Stromal cell of bone marrow (primary cell): Measurements from ENCODE around the gene FGF11.

ENCODE experiments used
- DNase-seq: peaks from one replicate; pipeline ENCODE4 v3.0.0-alpha.2; 2012; ENCODE audit warnings: low read depth

The FGF11 gene

DNA sequence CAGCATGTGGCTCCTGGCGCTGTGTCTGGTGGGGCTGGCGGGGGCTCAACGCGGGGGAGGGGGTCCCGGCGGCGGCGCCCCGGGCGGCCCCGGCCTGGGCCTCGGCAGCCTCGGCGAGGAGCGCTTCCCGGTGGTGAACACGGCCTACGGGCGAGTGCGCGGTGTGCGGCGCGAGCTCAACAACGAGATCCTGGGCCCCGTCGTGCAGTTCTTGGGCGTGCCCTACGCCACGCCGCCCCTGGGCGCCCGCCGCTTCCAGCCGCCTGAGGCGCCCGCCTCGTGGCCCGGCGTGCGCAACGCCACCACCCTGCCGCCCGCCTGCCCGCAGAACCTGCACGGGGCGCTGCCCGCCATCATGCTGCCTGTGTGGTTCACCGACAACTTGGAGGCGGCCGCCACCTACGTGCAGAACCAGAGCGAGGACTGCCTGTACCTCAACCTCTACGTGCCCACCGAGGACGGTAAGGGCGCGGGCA, 31.0 kb upstream of the FGF11 start:
- DNase-seq = no peak

DNA sequence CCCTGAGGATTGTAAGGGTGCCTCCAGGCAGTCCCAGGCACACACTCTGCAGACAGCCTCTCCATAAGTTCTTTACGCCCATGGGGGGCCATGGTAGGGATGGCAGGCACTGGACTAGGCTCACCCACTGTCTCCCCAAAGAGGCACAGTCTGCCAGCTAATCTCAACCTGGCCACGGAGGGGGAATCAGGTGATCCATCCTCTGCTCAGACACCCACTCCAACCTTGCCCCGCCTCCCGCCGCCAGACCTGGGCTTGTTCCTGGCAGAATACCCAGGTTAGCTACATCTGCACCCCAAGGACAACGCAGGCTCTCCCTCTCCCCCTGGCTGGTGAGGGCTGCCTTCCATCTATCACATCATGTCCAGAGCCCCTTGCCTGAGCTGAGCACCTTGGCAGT, 30.4 kb upstream of the FGF11 start:
- no peak for DNase-seq

DNA sequence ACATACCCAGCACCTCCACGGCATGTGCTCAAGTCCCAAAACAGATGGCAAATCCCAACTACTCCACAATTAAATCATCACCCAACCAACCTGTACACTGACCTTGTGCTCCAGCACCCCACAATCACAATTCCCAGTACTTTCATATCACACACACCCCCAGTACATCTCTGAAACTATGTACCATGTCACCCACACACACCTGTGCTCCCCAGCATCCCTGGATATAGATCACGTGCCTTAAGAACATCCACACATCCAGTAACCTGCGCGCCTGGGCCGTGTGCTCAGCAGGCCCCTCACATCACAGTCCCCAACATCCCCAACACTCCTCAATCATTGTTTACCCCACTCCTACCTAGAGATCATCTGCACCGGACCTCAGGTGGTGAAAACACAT, 29.6 kb upstream of the FGF11 start:
- no peak for DNase-seq

DNA sequence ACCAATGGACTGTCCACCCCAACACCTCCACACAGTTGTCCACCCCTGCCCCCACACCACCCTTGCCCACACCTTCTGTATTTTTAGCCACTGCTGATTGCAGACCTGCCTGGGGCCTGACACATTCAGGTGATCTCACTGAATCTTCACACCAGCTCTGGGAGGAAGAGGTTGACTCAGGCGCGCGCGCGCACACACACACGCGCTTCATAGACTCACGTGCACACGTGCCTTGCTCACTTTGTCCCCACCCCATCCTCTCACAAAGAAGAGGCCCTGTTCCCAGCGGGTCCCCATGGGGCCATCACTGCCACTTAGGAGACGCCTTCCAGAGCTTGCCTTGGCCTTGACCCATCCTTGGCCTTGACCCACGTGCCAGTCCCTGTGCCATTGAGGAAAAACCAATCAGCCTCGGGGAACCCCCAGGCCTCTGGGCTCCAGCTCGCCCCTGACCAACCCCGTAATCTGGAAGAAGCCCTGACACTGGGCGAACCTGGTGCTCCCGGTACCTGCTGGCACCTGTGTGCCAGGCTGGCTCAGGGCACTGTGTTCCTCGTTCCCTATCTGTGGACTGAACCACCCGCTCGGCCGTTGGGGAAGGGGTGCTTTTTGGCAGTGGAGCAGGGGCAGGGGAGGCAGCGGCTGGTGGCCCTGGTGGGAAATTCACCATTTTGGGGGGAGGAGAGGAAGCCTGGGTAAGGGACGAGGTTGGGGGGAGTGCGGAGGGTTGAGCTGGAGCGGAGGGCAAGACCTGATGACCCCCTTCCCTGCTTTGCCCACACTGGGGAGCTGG, 28.5 kb upstream of the FGF11 start:
- no peak for DNase-seq

DNA sequence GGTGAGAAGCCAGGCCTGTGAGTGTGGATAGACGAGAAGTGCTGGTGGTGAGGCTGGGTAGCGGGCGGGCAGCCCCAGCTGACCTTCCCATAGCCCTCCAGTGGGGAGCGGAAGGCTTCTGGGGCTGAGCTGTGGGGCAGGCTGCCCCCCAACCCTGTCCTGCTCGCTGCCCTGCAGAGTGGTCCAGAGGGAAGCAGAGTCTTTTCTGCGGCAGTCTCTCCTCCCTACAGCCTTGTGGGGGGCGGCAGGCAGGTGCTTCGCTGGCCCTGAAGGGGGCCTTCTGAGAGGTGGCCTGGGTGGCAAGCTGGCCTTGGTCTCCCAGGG, 27.9 kb upstream of the FGF11 start:
- DNase-seq = no peak

DNA sequence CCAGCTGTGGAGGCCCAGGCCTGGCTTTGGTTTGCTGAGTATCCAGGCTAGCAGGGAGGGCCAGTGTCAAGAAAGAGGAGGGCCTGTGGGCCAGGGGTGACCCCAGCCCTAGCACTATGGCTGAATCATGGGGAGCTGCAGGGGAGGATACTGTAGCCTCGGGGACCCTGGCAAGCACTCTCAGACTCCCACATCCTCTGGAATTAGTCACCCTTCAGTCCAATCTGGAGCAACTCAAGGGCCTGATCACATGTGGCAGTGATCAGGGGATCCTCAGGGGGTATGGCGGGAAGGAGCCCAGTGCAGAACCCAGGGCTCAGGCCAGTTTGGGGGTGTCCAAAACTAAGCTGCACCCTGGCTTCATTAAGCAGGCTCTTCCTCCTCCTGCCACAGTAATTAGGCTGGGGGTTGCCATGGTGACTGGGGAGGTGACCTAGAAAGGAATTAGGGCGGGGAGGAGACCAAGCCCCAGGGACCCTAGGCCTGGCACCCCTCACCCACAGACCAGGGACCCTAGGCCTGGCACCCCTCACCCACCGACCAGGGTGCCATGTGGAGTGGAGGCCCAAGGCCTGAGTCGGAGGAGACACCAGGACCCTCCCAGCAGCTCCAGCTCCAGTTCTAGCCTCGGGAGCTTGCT, 25.8 kb upstream of the FGF11 start:
- DNase-seq = no peak

DNA sequence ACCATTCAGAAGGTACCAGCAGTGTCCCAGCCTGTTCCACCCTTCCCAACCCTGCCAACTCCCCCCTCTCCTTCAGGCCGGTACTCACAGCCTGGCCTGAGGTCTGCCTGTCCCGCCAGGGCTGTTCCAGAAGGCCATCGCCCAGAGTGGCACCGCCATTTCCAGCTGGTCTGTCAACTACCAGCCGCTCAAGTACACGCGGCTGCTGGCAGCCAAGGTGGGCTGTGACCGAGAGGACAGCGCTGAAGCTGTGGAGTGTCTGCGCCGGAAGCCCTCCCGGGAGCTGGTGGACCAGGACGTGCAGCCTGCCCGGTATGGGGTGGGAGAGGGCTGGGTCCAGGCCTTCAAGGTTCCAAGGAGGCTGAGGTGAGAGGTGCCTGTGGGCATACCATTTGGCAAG, 24.5 kb upstream of the FGF11 start:
- no peak for DNase-seq

DNA sequence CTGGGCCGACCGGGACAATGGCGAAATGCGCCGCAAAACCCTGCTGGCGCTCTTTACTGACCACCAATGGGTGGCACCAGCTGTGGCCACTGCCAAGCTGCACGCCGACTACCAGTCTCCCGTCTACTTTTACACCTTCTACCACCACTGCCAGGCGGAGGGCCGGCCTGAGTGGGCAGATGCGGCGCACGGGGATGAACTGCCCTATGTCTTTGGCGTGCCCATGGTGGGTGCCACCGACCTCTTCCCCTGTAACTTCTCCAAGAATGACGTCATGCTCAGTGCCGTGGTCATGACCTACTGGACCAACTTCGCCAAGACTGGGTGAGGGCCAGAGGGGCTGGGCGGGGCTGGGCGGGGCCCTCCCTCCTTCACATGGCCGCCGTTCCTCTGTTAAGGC, 23.5 kb upstream of the FGF11 start:
- no peak for DNase-seq

DNA sequence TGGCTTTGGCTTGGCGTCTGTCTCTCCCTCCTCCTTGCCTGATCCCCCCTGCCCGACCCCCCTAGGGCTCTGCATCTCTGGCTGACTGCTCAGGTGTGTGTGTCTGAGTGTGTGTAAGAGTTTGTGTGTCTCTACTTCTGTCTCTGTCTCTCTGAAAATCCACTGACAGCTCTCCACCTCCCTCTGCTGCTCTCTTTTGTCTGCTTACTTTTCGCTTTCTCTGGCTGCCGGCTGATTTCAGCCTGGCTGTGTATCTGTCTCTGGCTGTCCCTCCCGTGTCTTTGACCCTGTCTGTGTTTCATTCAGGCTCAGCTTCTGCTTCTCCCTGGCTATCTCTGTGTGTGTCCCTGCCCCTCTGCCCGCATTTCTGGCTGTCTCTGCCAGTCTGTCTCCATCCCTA, 23.0 kb upstream of the FGF11 start:
- DNase-seq = no peak

DNA sequence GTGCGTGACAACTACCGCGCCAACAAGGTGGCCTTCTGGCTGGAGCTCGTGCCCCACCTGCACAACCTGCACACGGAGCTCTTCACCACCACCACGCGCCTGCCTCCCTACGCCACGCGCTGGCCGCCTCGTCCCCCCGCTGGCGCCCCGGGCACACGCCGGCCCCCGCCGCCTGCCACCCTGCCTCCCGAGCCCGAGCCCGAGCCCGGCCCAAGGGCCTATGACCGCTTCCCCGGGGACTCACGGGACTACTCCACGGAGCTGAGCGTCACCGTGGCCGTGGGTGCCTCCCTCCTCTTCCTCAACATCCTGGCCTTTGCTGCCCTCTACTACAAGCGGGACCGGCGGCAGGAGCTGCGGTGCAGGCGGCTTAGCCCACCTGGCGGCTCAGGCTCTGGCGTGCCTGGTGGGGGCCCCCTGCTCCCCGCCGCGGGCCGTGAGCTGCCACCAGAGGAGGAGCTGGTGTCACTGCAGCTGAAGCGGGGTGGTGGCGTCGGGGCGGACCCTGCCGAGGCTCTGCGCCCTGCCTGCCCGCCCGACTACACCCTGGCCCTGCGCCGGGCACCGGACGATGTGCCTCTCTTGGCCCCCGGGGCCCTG, 22.2 kb upstream of the FGF11 start:
- no peak for DNase-seq

DNA sequence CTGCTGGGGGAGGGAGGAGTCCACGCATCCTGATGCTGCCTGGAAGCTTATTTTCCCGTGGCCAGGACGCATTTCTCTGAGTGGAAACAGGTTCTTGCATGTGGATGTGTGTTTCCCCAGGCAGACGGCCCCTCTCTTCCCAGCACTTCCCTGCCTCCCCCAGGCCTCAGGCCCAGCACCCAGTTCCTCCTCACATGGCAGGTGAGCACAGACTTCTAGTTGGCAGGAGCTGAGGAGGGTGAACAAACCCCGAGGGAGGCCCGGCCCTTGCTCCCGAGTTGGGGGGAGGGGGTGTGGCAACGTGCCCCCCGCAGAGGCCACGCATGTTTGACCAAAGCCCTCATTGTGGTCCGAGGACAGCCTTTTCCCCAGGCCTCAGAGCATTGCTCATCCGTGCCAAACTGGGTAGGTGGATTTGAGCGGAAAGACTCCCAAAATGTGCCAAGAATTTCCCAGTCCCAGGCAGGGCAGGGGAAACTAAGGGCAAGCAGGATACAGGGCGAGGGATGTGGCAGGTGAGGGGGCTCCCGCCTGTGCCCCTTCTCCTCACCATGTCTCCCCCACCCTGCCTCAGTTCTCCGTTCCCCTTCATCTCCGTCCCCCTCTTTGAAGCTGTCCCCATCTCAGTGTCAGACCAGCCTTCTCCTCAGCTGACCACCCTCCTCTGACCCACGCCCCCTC, 20.7 kb upstream of the FGF11 start:
- no peak for DNase-seq

DNA sequence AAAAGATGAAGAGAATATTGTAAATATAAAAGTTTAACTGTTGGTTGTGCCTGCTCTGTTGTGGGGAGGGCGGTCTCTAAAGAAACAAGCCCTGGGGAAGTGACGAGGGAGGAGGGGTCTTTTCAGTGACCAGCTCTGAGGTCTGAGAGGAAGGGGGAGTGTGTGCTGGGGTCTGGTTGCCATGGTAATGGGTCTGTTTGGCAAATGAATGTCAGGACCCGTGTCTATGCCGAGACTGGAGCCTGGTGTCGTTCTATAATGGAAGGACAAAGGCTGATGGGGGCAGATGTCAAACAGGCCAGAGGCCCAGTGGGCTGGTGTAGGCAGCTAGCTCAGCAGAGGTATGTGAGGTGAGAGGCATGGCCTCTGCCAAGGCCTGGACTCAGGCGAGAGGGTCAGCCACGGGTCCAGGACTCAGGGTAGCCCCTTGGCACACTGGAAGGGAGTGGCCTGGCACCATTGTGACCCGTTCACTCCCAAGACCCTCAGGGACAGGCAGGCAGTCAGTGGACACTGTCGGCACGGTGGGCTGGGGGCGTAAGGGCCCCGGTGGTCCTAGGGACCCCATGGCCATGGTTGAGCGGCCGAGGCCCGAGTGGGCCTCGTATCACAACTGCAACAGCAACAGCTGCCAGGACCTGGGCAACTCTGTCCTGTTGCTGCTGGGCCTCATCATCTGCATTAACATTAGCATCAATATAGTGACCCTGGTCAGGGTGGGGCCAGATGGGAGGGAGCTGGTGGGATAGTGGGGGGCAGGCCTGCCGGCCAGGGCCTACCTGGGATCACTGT, 19.3 kb upstream of the FGF11 start, which contains the start of gene SPEM1:
Gene SPEM1 (plus strand): TSS at position 506 of the 792 bp plus-strand sequence. CDS start 61 bp downstream, at position 567.
- DNase-seq = no peak

DNA sequence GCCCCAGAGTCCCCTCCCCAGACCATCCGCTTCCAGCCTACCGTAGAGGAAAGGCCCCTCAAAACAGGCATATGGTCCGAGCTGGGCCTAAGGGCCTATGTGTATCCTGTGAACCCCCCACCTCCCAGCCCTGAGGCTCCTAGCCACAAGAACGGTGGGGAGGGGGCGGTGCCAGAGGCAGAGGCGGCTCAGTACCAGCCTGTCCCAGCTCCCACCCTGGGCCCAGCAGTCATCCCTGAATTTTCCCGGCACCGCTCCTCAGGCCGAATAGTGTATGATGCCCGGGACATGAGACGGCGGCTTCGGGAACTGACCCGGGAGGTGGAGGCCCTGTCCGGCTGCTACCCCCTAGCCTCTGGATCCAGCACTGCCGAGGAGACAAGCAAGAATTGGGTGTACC, 18.1 kb upstream of the FGF11 start:
- DNase-seq = no peak

DNA sequence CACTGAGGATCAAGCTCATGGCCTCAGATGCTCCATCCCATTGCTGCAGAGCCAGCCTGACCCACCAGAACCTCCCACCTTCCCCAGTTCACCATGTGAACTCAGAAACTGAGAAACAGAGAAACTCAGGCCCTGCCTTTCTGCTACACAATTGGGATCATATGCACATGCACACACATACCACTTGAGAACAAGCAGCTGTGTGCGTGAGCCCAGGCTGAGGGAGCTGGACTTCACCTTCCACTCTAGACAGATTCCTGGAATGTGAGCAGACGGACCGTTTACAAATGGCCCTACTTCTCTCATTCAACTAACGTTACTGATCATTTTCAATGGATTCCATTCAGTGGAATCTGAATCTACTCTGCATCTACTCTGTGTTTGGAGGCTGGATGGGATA, 15.6 kb upstream of the FGF11 start:
- DNase-seq = no peak

DNA sequence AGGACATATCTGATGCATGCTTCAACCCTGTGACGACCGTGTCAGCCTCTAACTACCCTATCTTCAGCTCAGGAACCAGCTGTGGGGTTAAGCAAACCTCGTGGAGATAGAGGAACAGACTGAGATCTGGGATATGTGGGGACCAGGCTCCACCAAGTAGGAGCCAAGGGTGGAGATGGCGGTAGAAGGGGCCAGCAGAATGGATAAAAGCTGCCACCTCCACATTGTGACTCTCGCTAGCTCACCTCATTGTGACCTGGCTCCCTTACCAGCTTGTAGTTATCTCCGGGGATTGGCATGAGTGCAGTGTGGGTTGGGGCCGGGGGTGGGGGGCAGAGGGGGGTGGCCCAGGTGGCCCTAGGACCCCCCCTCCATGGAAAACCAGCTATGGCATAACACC, 14.0 kb upstream of the FGF11 start, which contains the start of gene SPEM2:
Gene SPEM2 (plus strand): TSS at position 301 of the 400 bp plus-strand sequence. CDS start 73 bp downstream, at position 374.
- DNase-seq = no peak

DNA sequence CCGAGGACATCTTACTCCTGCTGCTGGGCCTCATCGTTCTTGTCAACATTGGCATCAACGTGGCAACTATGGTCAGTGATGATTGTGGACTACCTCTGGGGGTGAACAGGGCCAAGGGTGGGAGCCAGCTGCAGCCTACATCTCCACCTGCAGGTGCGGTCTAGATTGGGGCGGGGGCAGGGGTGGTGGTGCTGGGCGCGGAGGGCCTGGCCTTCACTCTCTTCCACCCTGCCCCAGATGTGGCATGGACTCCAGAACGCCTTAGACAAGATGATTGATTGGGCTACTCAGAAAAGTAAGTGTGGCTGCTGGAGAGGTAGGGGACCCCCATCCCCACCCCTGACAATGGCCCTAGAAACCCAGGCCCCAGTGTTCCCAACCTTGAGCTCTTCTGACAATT, 13.6 kb upstream of the FGF11 start:
- no peak for DNase-seq

DNA sequence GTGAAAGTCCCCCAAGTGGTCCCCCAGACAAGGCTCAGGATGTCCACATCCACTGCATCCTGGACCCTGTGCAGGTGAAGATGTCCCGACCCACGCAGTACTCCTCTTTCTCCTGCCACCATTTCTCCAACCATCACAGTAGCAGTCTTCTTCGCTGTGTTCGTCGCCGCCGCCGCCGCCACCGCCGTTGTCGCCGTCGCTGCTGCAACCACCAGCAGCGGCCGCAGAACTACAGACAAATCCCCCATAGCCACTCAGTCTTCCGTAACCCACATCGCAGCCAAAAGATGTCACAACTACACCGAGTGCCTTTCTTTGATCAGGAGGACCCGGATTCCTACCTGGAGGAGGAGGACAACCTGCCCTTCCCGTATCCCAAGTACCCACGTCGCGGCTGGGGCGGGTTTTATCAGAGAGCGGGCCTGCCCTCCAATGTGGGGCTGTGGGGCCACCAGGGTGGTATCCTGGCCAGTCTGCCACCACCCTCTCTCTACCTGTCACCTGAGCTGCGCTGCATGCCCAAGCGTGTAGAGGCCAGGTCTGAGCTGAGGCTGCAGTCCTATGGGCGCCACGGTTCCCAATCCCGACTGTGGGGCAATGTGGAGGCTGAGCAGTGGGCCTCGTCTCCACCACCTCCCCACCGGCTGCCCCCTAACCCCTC, 13.0 kb upstream of the FGF11 start:
- no peak for DNase-seq

DNA sequence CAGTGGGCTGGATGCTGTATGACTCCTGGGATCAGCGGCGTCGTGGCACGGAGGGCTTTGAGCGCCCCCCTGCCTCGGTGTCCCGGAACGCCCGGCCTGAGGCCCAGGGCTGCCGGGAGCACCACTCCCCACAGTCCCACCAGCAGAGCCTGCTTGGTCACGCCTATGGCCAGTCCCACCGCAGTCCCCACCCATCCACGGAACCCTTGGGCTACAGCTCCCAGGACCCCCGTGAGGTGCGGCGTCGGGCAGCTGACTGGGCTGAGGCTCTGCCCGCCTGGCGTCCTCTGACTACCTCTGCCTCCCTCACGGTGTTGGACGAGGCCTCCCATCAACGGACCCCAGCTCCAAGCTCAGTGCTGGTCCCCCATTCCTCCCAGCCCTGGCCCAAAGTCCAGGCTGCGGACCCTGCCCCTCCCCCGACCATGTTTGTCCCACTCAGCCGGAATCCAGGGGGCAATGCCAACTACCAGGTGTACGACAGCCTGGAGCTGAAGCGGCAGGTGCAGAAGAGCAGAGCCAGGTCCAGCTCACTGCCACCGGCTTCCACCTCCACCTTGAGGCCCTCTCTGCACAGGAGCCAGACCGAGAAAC, 12.3 kb upstream of the FGF11 start:
- no peak for DNase-seq

DNA sequence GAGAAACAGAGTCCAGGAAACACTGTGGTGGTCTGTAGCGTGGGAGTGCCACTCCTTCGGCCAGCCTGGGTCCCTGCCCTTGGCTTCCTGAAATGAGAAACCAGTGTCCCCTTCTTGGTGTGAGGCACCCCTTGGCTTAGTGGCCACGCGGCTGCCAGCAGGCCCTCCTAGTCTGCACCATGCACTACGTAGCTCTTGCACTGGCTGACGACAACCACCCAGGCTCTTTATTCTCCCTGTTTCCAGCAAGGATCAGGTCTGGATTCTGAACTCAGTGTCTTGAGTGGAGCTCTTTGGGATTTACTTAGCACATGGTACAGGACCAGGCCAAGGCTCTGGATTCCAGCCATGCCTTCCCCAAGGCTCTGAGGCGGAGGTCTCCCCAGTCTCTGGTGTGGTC, 11.8 kb upstream of the FGF11 start:
- no peak for DNase-seq

DNA sequence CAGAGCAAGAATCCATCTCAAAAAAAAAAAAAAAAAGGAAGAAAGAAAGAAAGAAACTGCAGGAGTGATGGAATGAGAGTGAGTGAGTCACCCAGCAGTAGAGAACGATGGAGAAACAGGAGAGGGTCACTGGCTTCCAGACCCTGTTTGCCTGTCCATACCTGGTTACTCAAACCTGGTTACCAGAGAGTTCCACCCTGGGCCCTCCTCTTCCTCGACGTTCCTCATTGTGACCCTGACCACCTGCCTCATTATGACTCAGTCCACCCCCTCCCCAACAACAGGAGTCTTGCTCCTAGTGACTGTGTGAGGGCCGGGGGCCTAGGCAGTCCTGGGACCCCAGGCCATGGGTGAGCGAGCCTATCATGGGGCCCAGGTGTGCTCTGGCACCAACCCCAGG, 10.8 kb upstream of the FGF11 start, which contains the start of gene SPEM3:
Gene SPEM3 (plus strand): TSS at position 301 of the 400 bp plus-strand sequence. CDS start 46 bp downstream, at position 347.
- DNase-seq = no peak

DNA sequence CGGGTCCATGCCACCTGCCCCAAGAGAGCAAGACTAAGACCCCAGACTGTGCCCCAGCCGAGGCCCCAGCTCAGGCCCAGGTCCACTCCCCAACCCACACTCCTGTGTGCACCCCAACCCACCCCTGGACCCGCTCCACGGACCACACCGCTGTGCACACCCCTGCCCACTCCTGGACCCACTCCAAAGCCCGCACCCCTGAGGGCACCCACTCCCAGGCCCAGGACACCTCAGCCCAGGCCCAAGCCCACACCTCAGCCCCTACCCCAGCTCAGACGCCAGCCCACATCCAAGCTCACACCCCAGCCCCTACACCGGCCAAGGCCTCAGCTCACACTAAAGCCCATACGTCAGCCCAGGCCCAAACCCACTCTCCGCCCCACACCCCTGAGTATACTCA, 9.6 kb upstream of the FGF11 start:
- no peak for DNase-seq
